NB4 (cell line): ENCODE data around the gene ALOX15B.
A peak's percentile ranks its signal among the peaks of the same experiment; 100 is the strongest.

Source experiments
- CTCF ChIP-seq: IDR thresholded peaks from one replicate; pipeline ENCODE4 v1.5.1; 2012; ENCODE audit warnings: low read depth, low read length
- POLR2A ChIP-seq: IDR thresholded peaks from 2 replicates; pipeline ENCODE4 v1.6.1; 2011; ENCODE audit warnings: mild to moderate bottlenecking; ENCODE audit not compliant: insufficient read length; ENCODE audit errors: extremely low read depth

DNA sequence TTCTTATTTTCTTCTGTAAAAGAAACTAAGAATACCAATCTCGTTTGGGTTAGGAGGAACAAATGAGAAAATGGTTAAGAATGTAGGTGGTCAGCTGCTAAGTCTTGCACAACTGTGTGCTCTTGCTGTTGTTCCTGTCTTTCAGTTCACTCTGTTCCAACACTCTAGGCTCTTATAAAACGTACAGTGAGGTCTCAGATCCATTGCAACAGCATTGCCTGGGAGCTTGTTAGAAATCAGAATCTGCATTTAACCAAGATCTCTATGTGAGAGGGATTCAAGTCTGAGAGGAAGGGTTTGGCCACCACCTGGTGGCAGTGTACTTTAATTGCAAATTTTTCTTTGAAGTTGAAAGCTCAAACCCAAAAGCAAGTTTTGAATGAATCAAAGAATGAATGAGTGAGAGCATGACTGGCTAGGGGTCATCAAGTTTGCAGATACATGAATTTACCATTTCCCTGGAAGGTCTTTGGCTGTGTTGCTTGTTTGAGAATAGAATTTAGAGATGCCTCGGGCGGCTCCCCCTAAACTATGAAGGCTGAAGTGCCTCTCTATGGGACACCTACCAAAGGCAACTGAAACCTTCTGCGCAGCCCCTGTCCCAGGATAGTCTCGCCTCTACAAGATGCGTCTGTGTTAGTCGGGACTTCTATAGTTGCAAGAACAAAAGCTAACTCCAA is 2.5 kb downstream of the ALOX15B start:
- TF ChIP-seq POLR2A, result no peak
- TF ChIP-seq CTCF, result peak; percentile 34
